OCI-LY1 (cell line): ENCODE measurements around the gene EFHC2.

Experiments used
- H2AFZ ChIP-seq: fragments of 200-600 bp; sonication (generic), shearing (Covaris generic); 2 replicates; pipeline ENCODE4 v1.6.0; 2014; ENCODE audit warnings: antibody characterized with exemption, mild to moderate bottlenecking, low read length
- H3F3A ChIP-seq: fragments of 200-600 bp; sonication (generic), shearing (Covaris generic); 2 replicates; pipeline ENCODE4 v1.6.0; 2014; ENCODE audit warnings: mild to moderate bottlenecking, antibody characterized with exemption, low read length, moderate library complexity; ENCODE audit not compliant: insufficient read depth
- H3K27ac ChIP-seq: fragments of 200-600 bp; sonication (generic); 2 replicates; pipeline ENCODE4 v1.5.1; 2014; ENCODE audit warnings: low read length, mixed run types, mild to moderate bottlenecking, low read depth; ENCODE audit not compliant: poor library complexity, severe bottlenecking
- H3K27me3 ChIP-seq: fragments of 200-600 bp; sonication (generic); 2 replicates; pipeline ENCODE4 v1.6.0; 2014; ENCODE audit warnings: antibody characterized with exemption, mild to moderate bottlenecking, low read length, moderate library complexity; ENCODE audit not compliant: insufficient read depth
- H3K36me3 ChIP-seq: fragments of 200-600 bp; sonication (generic); 2 replicates; pipeline ENCODE4 v1.6.1; 2014; ENCODE audit warnings: mild to moderate bottlenecking, antibody characterized with exemption, low read length, moderate library complexity, mixed read lengths; ENCODE audit not compliant: insufficient read depth
- H3K4me1 ChIP-seq: fragments of 200-600 bp; sonication (generic); 2 replicates; pipeline ENCODE4 v1.5.1; 2014; ENCODE audit warnings: mild to moderate bottlenecking, low read length, moderate library complexity; ENCODE audit not compliant: insufficient read depth, severe bottlenecking
- H3K4me2 ChIP-seq: fragments of 200-600 bp; sonication (generic), shearing (Covaris generic); 2 replicates; pipeline ENCODE4 v1.6.1; 2014; ENCODE audit warnings: low read length
- H3K4me3 ChIP-seq: fragments of 200-600 bp; sonication (generic); 2 replicates; pipeline ENCODE4 v1.5.1; 2014; ENCODE audit warnings: low read length, low read depth, mild to moderate bottlenecking, mixed read lengths; ENCODE audit not compliant: poor library complexity, severe bottlenecking
- H3K79me2 ChIP-seq: fragments of 200-600 bp; shearing (Covaris generic); 2 replicates; pipeline ENCODE4 v1.6.1; 2016; ENCODE audit warnings: mixed run types, low read length, mixed read lengths; ENCODE audit not compliant: insufficient read depth
- H3K9ac ChIP-seq: fragments of 200-600 bp; sonication (generic), shearing (Covaris generic); 2 replicates; pipeline ENCODE4 v1.6.1; 2014; ENCODE audit warnings: mild to moderate bottlenecking, low read length, mixed read lengths
- H3K9me2 ChIP-seq: fragments of 200-600 bp; sonication (generic), shearing (Covaris generic); 2 replicates; pipeline ENCODE4 v1.6.1; 2014; ENCODE audit warnings: low read depth, mild to moderate bottlenecking, low read length, mixed read lengths
- H3K9me3 ChIP-seq: fragments of 200-600 bp; shearing (Covaris generic); 2 replicates; pipeline ENCODE4 v1.6.1; 2014; ENCODE audit warnings: low read length, mixed read lengths
- H4K20me1 ChIP-seq: fragments of 200-600 bp; sonication (generic), shearing (Covaris generic); 2 replicates; pipeline ENCODE4 v1.6.0; 2016; ENCODE audit warnings: mild to moderate bottlenecking, low read length; ENCODE audit not compliant: insufficient read depth
- CTCF ChIP-seq: fragments of 200-600 bp; sonication (generic), shearing (Covaris generic); IDR thresholded peaks from 2 replicates; pipeline ENCODE4 v1.5.1; 2017; ENCODE audit warnings: mild to moderate bottlenecking, antibody characterized with exemption, low read length, moderate library complexity, mixed read lengths
- EZH2 ChIP-seq: fragments of 200-600 bp; sonication (generic), shearing (Covaris generic); IDR thresholded peaks from 2 replicates; pipeline ENCODE4 v1.8.0; 2017; ENCODE audit warnings: borderline replicate concordance, mixed run types, mild to moderate bottlenecking, antibody characterized with exemption, low read length, moderate library complexity, mixed read lengths

Gene EFHC2

DNA sequence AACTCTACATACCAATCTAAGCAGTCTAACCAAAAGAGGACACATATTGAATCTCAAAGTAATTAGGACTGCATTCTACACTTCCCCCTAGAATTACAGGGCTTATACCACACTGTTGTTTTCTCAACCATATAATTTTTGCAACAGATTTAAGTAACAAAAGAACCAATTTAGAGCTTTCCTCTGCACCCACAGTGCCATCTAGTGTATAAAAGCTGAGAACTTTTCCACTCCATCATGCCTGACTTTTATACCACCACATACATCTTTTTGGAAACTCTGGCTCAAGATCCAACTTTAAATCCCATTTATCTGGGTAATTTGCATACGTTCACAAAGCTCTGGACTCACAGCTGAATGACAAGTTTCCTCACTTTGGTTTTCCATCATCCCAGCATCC lies 99.5 kb downstream of the EFHC2 start:
- peak; percentile 46 for TF ChIP-seq CTCF
- TF ChIP-seq EZH2 = no peak
- no peak overlapping the region for H2AFZ ChIP-seq
- no peak overlapping the region for H3K4me2 ChIP-seq
- no peaks in the 10 kb centered on the region for H4K20me1 ChIP-seq
- no peaks in the 10 kb centered on the region for H3K36me3 ChIP-seq
- no peaks in the 10 kb centered on the region for H3F3A ChIP-seq
- H3K27ac ChIP-seq = no peak overlapping the region
- no peak overlapping the region for H3K4me3 ChIP-seq
- no peaks in the 10 kb centered on the region for H3K9me2 ChIP-seq
- no peaks in the 10 kb centered on the region for H3K79me2 ChIP-seq
- no peaks in the 10 kb centered on the region for H3K4me1 ChIP-seq
- H3K9me3 ChIP-seq = no peaks in the 10 kb centered on the region
- no peaks in the 10 kb centered on the region for H3K27me3 ChIP-seq
- H3K9ac ChIP-seq = no peak overlapping the region

GRCh38 chrX:44241546-44241945 lies 101.9 kb downstream of the EFHC2 start:
- Histone ChIP-seq H3K9ac (no peak overlapping the region), H3K79me2 (no peaks in the 10 kb centered on the region), H3K27ac (no peak overlapping the region), H3K4me1 (no peaks in the 10 kb centered on the region), H3K4me3 (no peak overlapping the region), H3K9me2 (no peaks in the 10 kb centered on the region), H3F3A (no peaks in the 10 kb centered on the region), H2AFZ (no peak overlapping the region), H3K36me3 (no peaks in the 10 kb centered on the region), H3K9me3 (no peaks in the 10 kb centered on the region), H4K20me1 (no peaks in the 10 kb centered on the region), H3K27me3 (no peaks in the 10 kb centered on the region), H3K4me2 (no peak overlapping the region)
- TF ChIP-seq CTCF (no peak), EZH2 (no peak)

GRCh38 chrX:44240036-44240435 lies 103.4 kb downstream of the EFHC2 start:
- H2AFZ ChIP-seq = no peak overlapping the region
- no peaks in the 10 kb centered on the region for H4K20me1 ChIP-seq
- no peak overlapping the region for H3K9ac ChIP-seq
- no peak overlapping the region for H3K27ac ChIP-seq
- H3K4me1 ChIP-seq = no peaks in the 10 kb centered on the region
- no peaks in the 10 kb centered on the region for H3K9me3 ChIP-seq
- no peaks in the 10 kb centered on the region for H3K27me3 ChIP-seq
- H3K79me2 ChIP-seq = no peaks in the 10 kb centered on the region
- no peaks in the 10 kb centered on the region for H3F3A ChIP-seq
- H3K36me3 ChIP-seq = no peaks in the 10 kb centered on the region
- H3K4me2 ChIP-seq = no peak overlapping the region
- TF ChIP-seq EZH2 (no peak), CTCF (no peak)
- H3K4me3 ChIP-seq = no peak overlapping the region
- H3K9me2 ChIP-seq = no peaks in the 10 kb centered on the region
